ENCODE results near the gene PSMA7. TPM values are rescaled to one million over a fixed set of nuclear protein-coding genes. Genes with fewer than 3 reads are reported as not detected.

The PSMA7 gene
- total RNA-seq, 4 donors from 2014 or later = 213 to 288 (median 261) TPM

GRCh38 chr20:62123450-62124118, 19.6 kb downstream of the PSMA7 start:
- WGBS, 2 donors = 25 to 78% methylated on average over 3 to 16 of the region's 19 CpGs
- no peaks in the 10 kb centered on the region for H3K27me3 ChIP-seq
- TF ChIP-seq POLR2A (IDR thresholded peaks at IDR 0.05) (peak in 1 of 2 donors; percentile 34), CTCF (IDR thresholded peaks at IDR 0.05) (no peak)
- no peaks in the 10 kb centered on the region for H3K9me3 ChIP-seq
- peaks cover 35% of the 10 kb centered on the region in 2 donors for H3K36me3 ChIP-seq
- peak; percentile 59 to 66 for DNase-seq
- intact Hi-C loops (cut with DNase I) = loop anchor here (5.0 kb wide), 1 partner anchor 56 kb away; the partner anchor contains the start of gene TAF4
- peaks cover 27 to 37% of the 10 kb centered on the region in 2 donors for H3K4me1 ChIP-seq
- peak overlapping the region; percentile 25 to 87 (median 41) for H3K4me3 ChIP-seq (replicated peaks in 1 of 3)
- H3K27ac ChIP-seq = peak overlapping the region; percentile 42 to 90 (median 73)

GRCh38 chr20:62122654-62123449, 20.3 kb downstream of the PSMA7 start:
- H3K27me3 ChIP-seq = no peaks in the 10 kb centered on the region
- intact Hi-C loops (cut with DNase I) = loop anchor here (5.0 kb wide), 1 partner anchor 56 kb away; the partner anchor contains the start of gene TAF4
- H3K4me3 ChIP-seq (replicated peaks in 1 of 3) = peak overlapping the region; percentile 25 to 87 (median 41)
- H3K27ac ChIP-seq = peak overlapping the region; percentile 42 to 90 (median 73)
- peak in 1 of 2 donors; percentile 47 for TF ChIP-seq POLR2A (IDR thresholded peaks at IDR 0.05)
- no peak for TF ChIP-seq CTCF (IDR thresholded peaks at IDR 0.05)
- H3K4me1 ChIP-seq = peaks cover 27 to 37% of the 10 kb centered on the region in 2 donors
- WGBS, 2 donors = 0 to 2% methylated on average over 2 to 42 of the region's 77 CpGs
- no peaks in the 10 kb centered on the region for H3K9me3 ChIP-seq
- peak; percentile 71 for DNase-seq
- peaks cover 27 to 28% of the 10 kb centered on the region in 2 donors for H3K36me3 ChIP-seq

- Histone ChIP-seq H3K4me1 (peaks cover 27 to 37% of the 10 kb centered on the region in 2 donors), H3K27ac (peak within 1 kb of the TSS; percentile 90 to 97 (median 90)), H3K9me3 (no peaks in the 10 kb centered on the region), H3K36me3 (peaks cover 19% of the 10 kb centered on the region in 2 donors), H3K27me3 (no peaks in the 10 kb centered on the region), H3K4me3 (replicated peaks in 1 of 3) (peak within 1 kb of the TSS; percentile 63 to 87 (median 67))
- peak; percentile 97 for DNase-seq
- WGBS, 2 donors = 0% methylated on average over 5 of the region's 124 CpGs; no CpG with 5 or more reads in 1 of the 2 donors
- intact Hi-C loops (cut with DNase I) = loop anchor here (5.0 kb wide), 1 partner anchor 55 kb away; the partner anchor contains the start of gene TAF4
- TF ChIP-seq CTCF (IDR thresholded peaks at IDR 0.05) (no peak), POLR2A (IDR thresholded peaks at IDR 0.05) (peak; percentile 47 to 82)
Measured at GRCh38 chr20:62121776-62122653, 21.2 kb downstream of the PSMA7 start, which contains the start of gene LSM14B. Gene LSM14B (plus strand): TSS chr20:62122475. CDS start chr20:62122667, 192 bp downstream.

GRCh38 chr20:62120990-62121775, 22.0 kb downstream of the PSMA7 start:
- H3K27ac ChIP-seq = peak overlapping the region; percentile 90 to 97 (median 90)
- no peaks in the 10 kb centered on the region for H3K27me3 ChIP-seq
- H3K9me3 ChIP-seq = no peaks in the 10 kb centered on the region
- H3K4me1 ChIP-seq = peaks cover 27 to 37% of the 10 kb centered on the region in 2 donors
- peak in 1 of 2 donors; percentile 65 for TF ChIP-seq POLR2A (IDR thresholded peaks at IDR 0.05)
- no peak for TF ChIP-seq CTCF (IDR thresholded peaks at IDR 0.05)
- WGBS, 2 donors = 17 to 21% methylated on average over 44 to 45 of the region's 45 CpGs
- H3K4me3 ChIP-seq (replicated peaks in 1 of 3) = peak overlapping the region; percentile 60 to 67 (median 63)
- DNase-seq = no peak
- peaks cover 11 to 12% of the 10 kb centered on the region in 2 donors for H3K36me3 ChIP-seq
- intact Hi-C loops (cut with DNase I) = loop anchor here (5.0 kb wide), 1 partner anchor 54 kb away; the partner anchor contains the start of gene TAF4

Data from thyroid gland (tissue), 4 donors.